GM19351 (cell line): Measurements from ENCODE around the gene STMP1.
"Not testable (repeated sequence)": the region's sequence is repeated elsewhere in the genome, so short reads cannot be mapped to it uniquely, and the experiment has no call there.

Experiments used
- ATAC-seq: cut with Tn5 transposase; IDR thresholded peaks from one replicate; pipeline ENCODE4 v1.9.1; 2021; ENCODE audit warnings: mild to moderate bottlenecking, moderate library complexity; ENCODE audit not compliant: unreplicated experiment

Gene STMP1

DNA sequence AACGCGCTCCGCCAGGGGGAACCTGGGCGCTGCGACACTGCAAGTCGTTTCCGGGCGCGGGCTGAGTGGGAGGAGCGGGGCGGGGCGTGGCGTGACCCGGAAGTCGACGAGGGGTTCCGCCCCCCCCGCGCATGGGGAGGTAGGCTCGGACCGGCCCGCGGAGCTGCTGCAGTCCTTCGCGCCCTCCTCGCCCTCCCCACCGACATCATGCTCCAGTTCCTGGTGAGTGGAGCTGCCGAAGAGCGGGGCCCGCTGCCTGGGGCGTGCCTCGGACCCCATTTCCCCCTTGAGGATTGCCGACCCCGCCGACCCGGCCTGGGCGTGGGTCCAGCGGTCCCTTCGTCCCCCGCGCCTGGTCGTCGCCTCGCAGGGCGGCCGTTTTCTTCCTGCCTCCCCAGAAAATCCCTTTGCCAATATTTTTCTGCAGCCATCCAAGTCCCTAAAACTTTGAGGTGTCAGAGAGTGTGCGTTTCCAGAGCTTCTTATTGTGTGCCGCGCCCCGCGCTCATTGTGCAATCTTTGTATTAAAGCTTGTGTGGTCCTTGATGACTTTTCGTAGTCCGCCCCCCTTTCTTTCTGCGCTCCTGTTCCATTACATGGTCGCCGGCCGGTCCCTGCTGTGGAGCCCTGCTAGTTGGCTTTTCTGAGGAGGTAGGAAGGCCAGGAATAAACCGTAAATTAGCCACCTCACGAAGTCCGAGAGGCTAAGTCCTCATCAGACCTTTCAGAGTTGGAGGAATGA lies at the start of gene STMP1:
STMP1 (plus strand) TSS at position 142 of the 742 bp plus-strand sequence.
- peak; percentile 93 for ATAC-seq

DNA sequence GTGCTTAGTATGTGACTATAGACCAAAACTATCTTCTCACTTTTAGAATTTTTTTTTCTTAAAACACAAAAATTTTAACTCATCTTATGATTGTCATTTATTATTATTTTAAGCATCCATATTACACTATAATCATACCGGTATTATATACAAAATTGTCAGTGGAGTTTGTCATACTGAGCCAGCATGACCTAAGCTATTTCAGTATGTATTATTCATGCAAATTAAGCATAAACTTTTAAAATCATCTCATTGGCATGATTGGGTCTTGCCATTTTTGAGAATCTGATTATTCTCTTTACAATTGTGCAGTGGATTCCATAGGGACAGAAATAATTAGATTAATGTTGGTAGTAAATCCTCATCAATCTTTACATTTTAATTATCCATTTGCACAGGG lies 46.2 kb upstream of the STMP1 start:
- no peak for ATAC-seq

DNA sequence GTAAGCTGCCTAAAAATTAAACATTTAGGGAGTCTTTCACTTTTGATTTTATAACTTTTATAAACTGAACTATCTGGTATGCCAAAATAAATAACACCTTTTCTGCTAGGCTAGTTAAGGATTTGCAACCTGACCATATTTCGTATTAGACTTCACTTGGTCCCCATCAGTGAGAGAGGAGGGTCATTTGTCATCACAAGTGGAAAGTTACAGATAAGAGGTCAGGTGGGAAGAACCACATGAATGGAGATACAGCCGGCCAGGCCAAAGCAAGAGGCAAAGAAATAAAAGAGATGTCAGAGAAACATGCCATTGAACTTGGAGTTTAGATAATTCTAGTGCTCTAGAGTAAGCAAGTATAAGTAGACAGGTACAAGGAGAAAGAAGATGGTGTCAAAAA lies 44.5 kb upstream of the STMP1 start:
- no peak for ATAC-seq

DNA sequence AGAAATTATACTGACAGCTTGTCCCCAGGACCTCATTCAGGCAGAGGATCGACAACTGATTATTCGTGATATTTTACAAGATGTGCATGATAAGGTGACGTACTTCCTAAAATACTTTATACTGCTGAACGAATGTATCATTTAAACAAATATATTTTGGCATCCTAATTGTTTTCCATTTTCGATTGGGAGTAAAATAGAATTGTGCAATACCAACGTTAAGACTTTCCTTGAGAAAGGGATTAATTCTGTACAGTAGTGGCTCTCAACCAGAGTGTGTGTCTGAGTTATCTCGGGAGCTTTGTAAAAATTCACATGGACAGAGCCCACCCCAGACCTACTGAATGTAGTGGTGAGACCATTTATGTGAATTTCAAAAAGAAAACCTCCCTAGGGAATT lies 43.8 kb upstream of the STMP1 start:
- ATAC-seq, result no peak

DNA sequence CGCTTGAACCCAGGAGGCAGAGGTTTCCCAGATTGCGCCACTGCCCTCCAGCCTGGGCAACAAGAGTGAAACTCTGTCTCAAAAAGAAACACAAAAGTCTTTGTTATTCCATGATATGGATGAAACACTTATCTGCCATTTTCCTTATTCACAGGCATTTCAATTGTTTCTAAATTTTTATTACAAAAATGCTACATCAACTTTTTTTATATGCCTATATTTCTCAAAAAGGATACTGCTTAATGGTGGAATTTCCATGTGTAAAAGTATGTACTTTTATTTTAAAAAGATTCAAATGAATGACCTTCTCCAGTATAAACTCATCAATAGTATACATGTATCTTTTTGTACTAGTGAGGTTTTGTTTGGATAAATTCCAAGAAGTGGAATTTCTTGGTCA lies 41.9 kb upstream of the STMP1 start:
- ATAC-seq, result no peak

DNA sequence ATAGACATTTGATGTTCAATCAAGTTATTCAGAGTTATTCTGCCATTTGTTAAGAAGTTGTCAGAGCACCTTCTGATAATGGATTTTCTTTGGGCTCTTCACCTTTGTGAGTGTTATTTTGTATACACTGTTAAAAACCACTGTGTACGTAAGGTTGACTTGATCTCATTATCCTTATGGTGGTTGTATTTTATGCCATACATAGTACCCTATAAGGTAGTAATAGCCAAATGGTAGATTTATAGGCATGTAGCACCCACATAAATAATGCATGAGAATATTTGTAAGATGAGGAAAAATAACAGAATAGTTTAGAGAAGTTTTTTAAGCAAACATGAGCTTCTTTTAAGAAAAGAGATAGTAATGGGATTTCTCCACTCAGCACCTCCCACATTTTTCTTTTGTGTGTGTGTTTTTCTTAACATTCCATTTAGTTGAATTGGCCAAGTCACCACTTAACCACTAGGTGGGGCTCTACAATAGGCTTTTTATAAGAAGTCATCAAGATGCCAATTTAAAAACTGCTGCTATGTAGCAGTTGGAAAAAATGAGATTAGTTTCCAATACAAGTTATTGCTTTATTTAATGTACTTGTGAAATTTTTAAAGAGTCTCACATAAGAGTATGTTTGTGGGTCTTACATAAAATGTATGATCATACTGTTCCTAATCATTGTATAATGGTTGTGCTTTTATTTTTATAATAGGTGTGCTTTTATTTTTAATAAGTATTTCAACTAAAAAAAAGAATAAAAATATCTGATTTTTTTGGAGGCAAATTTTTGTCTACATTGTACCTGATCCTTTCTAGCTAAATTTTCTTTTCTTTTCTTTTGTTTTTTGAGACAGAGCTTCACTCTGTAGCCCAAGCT lies 41.1 kb upstream of the STMP1 start:
- no peak for ATAC-seq

DNA sequence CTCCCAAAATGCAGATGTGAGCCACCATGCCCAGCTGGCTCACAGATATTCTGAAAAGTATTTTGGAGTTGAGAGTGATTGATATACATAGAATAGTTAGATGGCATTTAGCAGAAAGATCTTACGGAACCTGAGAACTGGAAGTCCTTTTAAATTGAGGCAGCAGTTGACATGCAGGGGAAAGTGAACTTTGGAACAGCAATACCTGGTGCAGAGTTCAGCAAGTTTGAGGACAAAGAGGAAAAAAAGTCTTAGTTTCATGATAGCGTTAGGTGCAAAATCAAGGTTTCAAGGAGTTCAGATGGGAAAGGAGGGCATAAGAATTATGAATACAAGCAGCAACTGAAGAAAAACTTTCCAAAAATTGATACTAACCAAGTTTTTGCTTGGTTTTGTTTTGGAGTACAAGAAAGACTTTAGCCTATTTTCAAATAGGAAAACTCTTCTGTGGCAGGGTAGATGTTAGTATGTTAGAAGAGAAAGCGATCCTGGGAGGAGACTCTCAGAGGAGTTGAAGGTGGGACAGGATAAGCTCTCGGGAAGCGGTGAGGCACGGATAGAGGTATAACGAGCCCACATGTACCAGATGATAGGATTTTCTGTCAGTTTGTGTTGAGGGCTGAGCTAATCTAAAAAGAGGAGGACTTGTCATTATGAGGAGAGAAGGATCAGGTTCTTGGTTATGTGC lies 28.0 kb upstream of the STMP1 start:
- no peak for ATAC-seq

DNA sequence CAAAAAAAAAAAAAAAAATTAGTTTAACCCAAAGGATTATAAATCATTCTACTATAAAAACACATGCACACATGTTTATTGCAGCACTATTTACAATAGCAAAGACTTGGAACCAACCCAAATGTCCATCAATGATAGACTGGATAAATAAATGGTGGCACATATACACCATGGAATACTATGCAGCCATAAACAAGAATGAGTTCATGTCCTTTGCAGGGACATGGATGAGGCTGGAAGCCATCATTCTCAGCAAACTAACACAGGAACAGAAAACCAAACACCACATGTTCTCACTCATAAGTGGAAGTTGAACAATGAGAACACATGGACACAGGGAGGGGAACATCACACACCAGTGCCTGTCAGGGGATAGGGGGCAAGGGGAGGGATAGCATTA lies 22.6 kb upstream of the STMP1 start:
- ATAC-seq, result not testable (repeated sequence)

DNA sequence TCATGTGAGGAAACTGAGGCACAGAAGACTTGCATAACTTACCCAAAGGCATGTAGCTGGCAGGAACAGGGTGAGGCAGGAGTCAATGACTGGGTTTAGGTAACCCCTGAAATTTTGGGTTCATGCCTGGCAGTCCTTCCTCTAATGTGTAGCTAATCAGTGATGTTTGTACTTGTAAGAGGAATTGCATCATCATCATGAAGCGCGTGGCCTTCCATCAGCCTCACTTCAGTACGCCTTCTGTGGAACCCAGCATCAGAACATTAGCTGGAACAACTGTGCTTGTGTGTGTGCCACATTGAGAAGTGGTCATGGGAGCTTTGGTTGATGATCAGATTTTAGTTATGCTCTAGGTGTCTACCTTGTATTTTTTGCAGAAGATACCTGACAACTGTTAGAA lies 18.2 kb upstream of the STMP1 start:
- ATAC-seq, result no peak

DNA sequence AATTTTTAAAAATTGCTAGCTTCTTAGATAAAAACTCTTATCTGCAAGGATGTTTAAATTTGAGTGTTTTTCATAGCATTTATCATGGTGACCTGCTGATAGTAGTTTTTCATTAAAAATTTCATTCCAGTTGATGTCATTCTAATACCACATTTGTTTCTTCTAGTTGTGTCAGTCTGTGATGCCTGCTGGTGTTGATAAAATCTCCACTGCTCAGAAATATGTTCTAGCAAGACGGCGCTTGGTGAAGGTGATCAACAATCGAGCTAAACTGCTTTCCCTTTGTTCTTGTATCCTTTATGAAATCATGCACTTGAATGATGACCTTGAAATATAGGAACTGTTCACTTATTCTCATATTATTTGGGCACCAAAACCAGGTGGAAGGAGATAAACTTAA lies 17.6 kb upstream of the STMP1 start:
- no peak for ATAC-seq

DNA sequence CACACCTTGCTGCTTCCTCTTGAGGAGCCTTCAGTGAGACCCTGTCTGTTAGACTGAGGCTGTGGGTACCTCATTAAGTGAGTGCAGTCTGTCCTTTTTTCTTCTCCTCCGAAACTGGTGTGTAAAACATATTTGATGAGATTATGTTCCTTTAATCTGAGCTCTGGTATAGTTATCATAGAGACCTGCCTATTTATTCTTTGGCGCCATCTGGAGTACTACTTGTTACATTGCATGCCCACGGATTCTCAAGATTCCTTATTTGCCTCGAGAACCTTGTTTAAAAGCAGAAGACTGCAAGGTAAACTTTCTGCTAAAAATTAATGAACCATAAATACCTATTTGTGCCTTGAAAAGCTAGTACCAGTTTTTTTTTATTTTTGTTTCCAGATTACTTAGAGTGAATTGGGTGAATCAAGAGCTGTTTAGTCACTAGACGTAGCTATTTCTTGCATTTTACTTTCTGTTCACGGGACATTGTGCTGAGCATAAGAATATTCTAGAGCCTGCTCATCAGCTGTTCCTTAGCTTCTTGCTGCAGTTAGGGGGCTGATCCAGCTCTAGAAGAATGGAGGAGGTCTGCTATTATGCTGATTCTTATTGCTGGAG lies 16.9 kb upstream of the STMP1 start:
- ATAC-seq, result peak; percentile 66

DNA sequence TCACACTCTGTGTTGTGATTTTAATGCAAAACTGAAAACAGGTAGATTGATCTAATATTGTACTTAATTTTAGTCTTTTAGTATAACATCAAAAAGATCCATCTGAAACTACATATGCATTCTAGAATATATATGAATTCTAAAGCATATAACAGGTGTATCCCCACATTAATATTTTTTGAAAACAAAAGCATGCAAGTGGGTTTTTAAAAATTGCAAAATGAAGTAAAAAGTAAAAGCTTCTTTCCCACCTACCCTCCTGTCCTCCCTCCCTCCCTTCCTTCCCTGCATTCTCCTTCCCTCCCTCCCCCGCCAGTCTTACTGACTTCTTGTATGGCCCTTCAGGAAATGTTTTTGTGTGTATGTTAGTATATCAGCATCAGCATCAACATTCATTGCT lies 14.6 kb upstream of the STMP1 start:
- no peak for ATAC-seq

DNA sequence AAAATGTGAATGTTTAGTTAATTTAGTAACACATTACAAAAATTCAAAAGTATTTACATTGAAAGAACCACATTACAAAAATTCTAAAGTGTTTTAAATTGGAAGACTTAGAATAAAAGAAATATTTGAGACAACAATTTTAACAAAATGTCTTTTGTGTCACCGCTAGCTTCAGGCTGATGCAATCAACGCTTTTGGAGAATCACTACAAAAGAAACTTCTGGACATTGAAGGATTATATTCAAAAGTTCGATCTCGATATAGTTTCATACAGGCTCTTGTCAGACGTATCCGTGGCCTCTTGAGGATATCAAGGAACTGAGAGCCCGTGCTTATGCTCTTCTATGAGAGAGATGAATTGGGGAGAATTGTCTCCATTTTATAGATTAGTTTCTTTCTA lies 14.1 kb upstream of the STMP1 start:
- no peak for ATAC-seq

DNA sequence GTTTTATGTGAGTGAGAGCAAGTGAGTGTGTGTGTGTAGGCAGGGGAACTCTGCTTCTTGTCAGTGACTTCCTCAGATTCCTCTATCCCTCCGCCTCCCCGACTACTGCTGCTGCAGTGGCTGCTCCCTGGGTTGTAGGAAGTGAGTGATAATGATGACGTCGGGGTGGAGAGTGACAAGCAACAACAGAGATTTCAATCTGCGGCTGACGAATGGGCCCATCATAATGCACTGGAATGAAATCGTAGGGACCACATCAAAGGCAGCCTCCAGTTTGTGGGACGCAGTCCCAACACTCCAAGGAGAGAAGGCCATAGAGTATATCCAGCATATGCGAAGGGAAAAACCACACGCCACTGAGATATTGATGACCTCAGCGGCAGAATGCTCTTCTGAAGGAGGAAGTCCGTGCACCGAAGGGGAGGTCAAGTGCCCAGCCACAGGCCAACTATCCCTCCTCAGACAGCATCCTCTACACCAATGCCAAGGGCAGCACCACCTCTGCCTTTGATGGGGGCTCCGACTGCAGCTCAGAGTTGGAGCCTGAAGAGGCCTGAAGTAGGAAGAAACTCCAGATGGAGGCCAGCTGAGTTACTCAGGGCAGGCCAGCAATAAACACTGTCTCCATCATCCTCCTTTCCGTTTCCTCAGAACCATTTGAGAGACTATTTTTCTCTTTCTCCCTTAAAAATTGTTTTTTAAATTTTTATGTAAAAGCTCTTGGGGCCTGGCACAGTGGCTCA lies 11.3 kb upstream of the STMP1 start:
- no peak for ATAC-seq

DNA sequence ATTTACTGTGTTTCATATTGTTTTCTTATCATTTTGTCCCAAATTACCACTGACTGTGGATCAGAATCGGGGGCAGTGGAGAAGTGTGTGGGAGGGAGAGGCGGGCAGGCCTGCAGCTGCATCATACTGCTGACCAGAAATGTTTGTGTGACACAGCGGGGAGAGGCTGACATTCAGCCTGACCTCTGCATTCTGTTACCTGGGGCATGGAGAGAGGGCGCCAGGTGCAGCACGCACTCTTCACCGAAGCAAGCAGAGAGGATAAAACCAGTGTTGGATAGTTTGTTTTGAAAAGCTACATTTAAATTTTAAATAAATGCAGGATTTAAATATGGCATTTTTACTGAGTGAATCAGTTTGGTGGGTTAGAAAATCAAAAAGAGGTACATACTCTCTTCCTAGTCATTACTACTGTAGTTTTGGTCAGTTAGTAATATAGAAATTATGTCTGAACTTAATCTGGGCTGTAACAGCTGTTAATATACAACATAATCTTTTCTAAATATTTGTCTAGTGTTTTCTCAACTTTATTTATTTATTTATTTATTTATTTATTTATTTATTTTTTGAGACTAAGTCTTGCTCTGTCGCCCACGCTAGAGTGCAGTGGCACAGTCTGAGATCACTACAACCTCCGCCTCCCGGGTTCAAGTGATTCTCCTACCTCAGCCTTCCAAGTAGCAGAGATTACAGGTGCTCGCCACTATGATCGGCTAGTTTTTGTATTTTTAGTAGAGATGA lies 8.8 kb upstream of the STMP1 start:
- no peak for ATAC-seq

DNA sequence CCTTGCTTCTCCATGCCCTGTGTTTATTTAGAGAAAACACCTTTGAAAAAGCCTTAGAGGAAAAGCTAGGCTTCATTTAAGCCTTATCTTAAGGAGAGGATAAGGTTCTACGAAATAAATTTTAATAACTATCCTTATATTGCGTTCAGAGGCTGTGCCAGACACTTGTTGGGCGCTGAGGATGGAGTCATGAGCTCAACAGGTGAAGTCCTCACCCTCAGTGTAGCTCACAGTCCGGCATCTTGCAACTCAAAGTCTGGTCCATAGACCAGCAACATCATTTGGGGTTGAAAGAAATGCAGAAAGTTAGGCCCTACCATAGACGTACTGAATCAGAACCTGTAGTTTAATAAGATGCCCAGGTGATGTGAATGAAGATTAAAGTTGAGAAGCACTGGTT lies 3.8 kb upstream of the STMP1 start:
- ATAC-seq, result no peak

DNA sequence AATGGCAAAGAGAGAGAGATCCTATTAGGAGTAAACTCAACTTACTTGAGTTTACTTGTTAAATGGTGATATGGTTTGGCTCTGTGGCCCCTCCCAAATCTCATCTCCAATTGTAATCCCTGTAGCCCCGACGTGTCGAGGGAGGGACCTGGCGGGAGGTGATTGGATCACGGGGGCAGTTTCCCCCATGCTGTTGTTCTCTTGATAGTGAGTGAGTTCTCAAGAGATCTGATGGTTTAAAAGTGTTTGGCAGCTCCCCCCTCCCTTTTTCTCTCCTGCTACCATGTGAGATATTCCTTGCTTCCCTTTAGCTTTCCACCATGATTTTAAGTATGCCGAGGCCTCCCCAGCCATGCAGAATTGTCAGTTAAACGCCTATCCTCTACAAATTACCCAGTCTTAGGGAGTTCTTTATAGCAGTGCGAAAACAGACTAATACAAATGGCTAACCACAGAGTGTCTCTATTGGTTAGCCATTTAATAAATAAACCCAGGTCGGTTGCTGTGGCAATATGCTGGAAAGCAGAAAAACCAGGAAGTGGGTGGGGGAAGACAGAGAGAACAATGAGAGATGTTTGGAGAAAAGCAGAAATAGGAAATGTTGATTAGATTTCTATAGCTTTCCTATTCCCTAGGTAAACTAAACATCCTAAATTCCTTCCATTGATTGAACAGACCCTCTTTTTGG lies 3.0 kb upstream of the STMP1 start:
- ATAC-seq, result no peak

DNA sequence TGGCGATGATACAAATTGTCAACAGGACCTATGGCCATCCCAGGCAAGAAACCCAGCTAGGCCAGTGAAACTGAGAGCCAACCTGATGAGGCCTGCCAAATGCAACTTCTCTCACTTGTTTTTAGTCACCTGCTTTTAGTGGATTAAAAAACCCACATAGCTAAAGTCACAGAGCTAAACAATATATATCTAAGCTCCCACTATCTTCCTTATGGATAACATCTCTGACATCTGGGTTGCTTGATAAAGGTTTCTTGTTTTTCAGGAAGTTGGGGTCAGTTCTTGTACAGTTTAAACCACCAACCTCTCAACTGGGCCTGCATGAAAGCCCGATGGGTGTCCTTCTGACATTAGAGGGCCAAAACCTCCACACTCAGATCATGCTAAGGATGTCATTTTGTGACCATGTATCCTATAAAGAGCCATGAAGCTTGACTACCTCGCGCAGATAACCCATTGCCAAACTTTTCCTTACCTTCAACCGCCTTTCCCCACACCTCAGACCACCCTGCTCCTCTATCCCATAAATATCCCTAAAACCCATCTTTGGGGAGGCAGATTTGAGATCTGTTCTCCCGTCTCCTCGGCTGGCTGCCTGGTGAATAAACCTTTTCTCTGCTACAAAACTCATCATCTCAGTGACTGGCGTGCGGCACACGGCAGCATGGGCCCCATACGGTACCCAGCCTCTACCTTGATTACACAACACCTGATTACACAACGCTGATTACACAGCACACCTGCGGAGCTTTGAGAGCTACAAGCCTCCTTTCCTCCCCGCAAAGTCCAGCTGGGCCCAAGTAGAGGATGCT lies 797 bp upstream of the STMP1 start:
- ATAC-seq, result peak; percentile 0

DNA sequence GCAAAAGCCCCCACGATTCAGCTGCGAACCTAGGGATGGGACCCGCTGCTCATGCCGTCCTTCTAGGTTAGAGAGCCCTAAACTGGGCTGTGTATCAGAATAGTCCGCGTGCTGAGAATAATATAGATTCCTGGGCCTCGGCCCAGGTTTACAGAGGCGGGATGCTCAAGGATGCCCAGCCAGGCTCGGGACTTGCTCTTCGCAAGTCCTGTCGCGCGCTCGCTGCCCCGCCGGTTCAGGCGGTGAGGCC lies 266 bp upstream of the STMP1 start:
- ATAC-seq, result no peak
